CD4-positive, CD25-positive, alpha-beta regulatory T cell (primary cell): Measurements from ENCODE around the gene INHBE. TPM values are rescaled to one million over a fixed set of nuclear protein-coding genes. Genes with fewer than 3 reads are reported as not detected.
"Not testable (repeated sequence)": the region's sequence is repeated elsewhere in the genome, so short reads cannot be mapped to it uniquely, and the experiment has no call there.

Source experiments
- ATAC-seq, 2 donors: fragments of 150-1000 bp; cut with Tn5 transposase; one replicate each; pipeline ENCODE4 v1.10.0; 2021; ENCODE audit warnings: low read depth in 2 of 2, moderate number of reproducible peaks in 2 of 2, moderate library complexity in 1 of 2
- DNase-seq, 3 donors: peaks; one replicate each; pipeline versions ENCODE4 v3.0.0 to v3.0.0-alpha.2; 2012 to 2022; ENCODE audit warnings: mixed read lengths in 1 of 3
- H3K27ac ChIP-seq: one replicate; pipeline ENCODE4 v1.7.0; 2013; ENCODE audit warnings: mild to moderate bottlenecking, low read length; ENCODE audit not compliant: insufficient read depth, poor library complexity, severe bottlenecking
- H3K27me3 ChIP-seq: one replicate; pipeline ENCODE4 v1.7.0; 2013; ENCODE audit warnings: low read length; ENCODE audit not compliant: control insufficient read depth, insufficient read depth
- H3K36me3 ChIP-seq: one replicate; pipeline ENCODE4 v1.7.0; 2013; ENCODE audit warnings: mild to moderate bottlenecking, low read length, moderate library complexity; ENCODE audit not compliant: control insufficient read depth, insufficient read depth
- H3K4me1 ChIP-seq: 2 replicates; pipeline ENCODE4 v1.7.0; 2013; ENCODE audit warnings: mild to moderate bottlenecking, low read length; ENCODE audit not compliant: insufficient read depth, control insufficient read depth, poor library complexity, severe bottlenecking
- H3K4me3 ChIP-seq: one replicate; pipeline ENCODE4 v1.7.0; 2013; ENCODE audit warnings: low read depth, mild to moderate bottlenecking, low read length, moderate library complexity
- H3K9me3 ChIP-seq, 2 experiments: 1 replicate in 1 of 2; 2 replicates in 1 of 2; pipeline ENCODE4 v1.7.0; 2013; ENCODE audit warnings: low read length in 2 of 2, mild to moderate bottlenecking in 1 of 2, moderate library complexity in 1 of 2; ENCODE audit not compliant: control insufficient read depth in 2 of 2
- H3K27ac Mint-ChIP-seq, 3 donors: one replicate each; pipeline ENCODE4 v1.8.0; 2020 to 2022; ENCODE audit warnings: mild to moderate bottlenecking in 3 of 3, mixed read lengths in 3 of 3, moderate library complexity in 2 of 3
- H3K27me3 Mint-ChIP-seq: one replicate; pipeline ENCODE4 v1.8.0; 2022; ENCODE audit warnings: mild to moderate bottlenecking, mixed read lengths
- H3K36me3 Mint-ChIP-seq: one replicate; pipeline ENCODE4 v1.8.0; 2020; ENCODE audit warnings: mixed read lengths
- H3K4me1 Mint-ChIP-seq, 4 donors: one replicate each; pipeline ENCODE4 v1.8.0; 2020 to 2022; ENCODE audit warnings: mixed read lengths in 4 of 4, mild to moderate bottlenecking in 1 of 4
- H3K4me3 Mint-ChIP-seq, 4 donors: one replicate each; pipeline ENCODE4 v1.8.0; 2020 to 2022; ENCODE audit warnings: mild to moderate bottlenecking in 4 of 4, mixed read lengths in 4 of 4, moderate library complexity in 3 of 4
- H3K9me3 Mint-ChIP-seq, 7 donors: one replicate each; pipeline ENCODE4 v1.8.0; 2020 to 2022; ENCODE audit warnings: mixed read lengths in 7 of 7, mild to moderate bottlenecking in 3 of 7, moderate library complexity in 2 of 7
- polyA plus RNA-seq, 4 donors: library from polyadenylated mRNA; unstranded; fragments of 300-500 nt; fragmentation: Illumina TruSeq; gene quantifications; one replicate each; pipeline ENCODE4 v1.2.3, GENCODE V29; 2021
- total RNA-seq: library from RNA; stranded (reverse); gene quantifications from one replicate; pipeline ENCODE4 v1.2.3, GENCODE V29; 2022

Gene INHBE
- total and polyA plus RNA-seq, 5 donors from 2014 or later = 0.06 TPM; not detected in 4

GRCh38 chr12:57420482-57420881, 34.6 kb upstream of the INHBE start:
- Histone ChIP-seq H3K9me3 (no peaks in the 10 kb centered on the region), H3K4me1 (no peaks in the 10 kb centered on the region), H3K36me3 (peaks cover 18% of the 10 kb centered on the region), H3K27ac (no peak overlapping the region), H3K27me3 (no peaks in the 10 kb centered on the region), H3K4me3 (no peak overlapping the region)
- Mint-ChIP-seq H3K4me1 (peaks cover 17 to 48% (median 35%) of the 10 kb centered on the region in 4 donors), H3K36me3 (peaks cover 21% of the 10 kb centered on the region), H3K27me3 (no peaks in the 10 kb centered on the region), H3K27ac (peak overlapping the region in 1 of 3 donors; percentile 39), H3K9me3 (no peaks in the 10 kb centered on the region), H3K4me3 (no peak overlapping the region)
- no peak for ATAC-seq
- no peak for DNase-seq

- peaks cover 12% of the 10 kb centered on the region for H3K36me3 ChIP-seq
- not testable (repeated sequence) for H3K27me3 ChIP-seq, ATAC-seq, H3K9me3 Mint-ChIP-seq, DNase-seq, H3K4me3 ChIP-seq, H3K27ac ChIP-seq, H3K9me3 ChIP-seq
- Mint-ChIP-seq H3K27ac (peak overlapping the region in 1 of 3 donors; percentile 6), H3K4me3 (peak overlapping the region in 1 of 4 donors; percentile 31), H3K36me3 (peaks cover 18% of the 10 kb centered on the region), H3K27me3 (peaks cover 11% of the 10 kb centered on the region), H3K4me1 (peaks cover 13 to 58% (median 39%) of the 10 kb centered on the region in 4 donors)
- peaks cover 23% of the 10 kb centered on the region for H3K4me1 ChIP-seq
Observed at GRCh38 chr12:57426948-57427347, 28.2 kb upstream of the INHBE start.

- Mint-ChIP-seq H3K9me3 (peaks cover 0 to 1% (median 0%) of the 10 kb centered on the region in 7 donors), H3K4me3 (peak overlapping the region; percentile 90 to 100 (median 95)), H3K4me1 (peaks cover 13 to 59% (median 39%) of the 10 kb centered on the region in 4 donors), H3K36me3 (peaks cover 8% of the 10 kb centered on the region), H3K27ac (peak overlapping the region; percentile 68 to 99 (median 99)), H3K27me3 (peaks cover 11% of the 10 kb centered on the region)
- Histone ChIP-seq H3K4me3 (peak overlapping the region; percentile 89), H3K27me3 (no peaks in the 10 kb centered on the region), H3K27ac (peak overlapping the region; percentile 96), H3K4me1 (peaks cover 23% of the 10 kb centered on the region), H3K36me3 (peaks cover 3% of the 10 kb centered on the region), H3K9me3 (no peaks in the 10 kb centered on the region)
- ATAC-seq = no peak
- no peak for DNase-seq
Observed at GRCh38 chr12:57428965-57429364, 26.1 kb upstream of the INHBE start.

- Mint-ChIP-seq H3K27ac (peak overlapping the region; percentile 99 to 100 (median 99)), H3K9me3 (peaks cover 0 to 1% (median 0%) of the 10 kb centered on the region in 7 donors), H3K36me3 (peaks cover 4% of the 10 kb centered on the region), H3K4me3 (peak overlapping the region; percentile 90 to 100 (median 100)), H3K27me3 (peaks cover 11% of the 10 kb centered on the region), H3K4me1 (peaks cover 13 to 56% (median 35%) of the 10 kb centered on the region in 4 donors)
- Histone ChIP-seq H3K9me3 (no peaks in the 10 kb centered on the region), H3K27ac (peak overlapping the region; percentile 96), H3K27me3 (no peaks in the 10 kb centered on the region), H3K36me3 (peaks cover 3% of the 10 kb centered on the region), H3K4me1 (peaks cover 23% of the 10 kb centered on the region), H3K4me3 (peak overlapping the region; percentile 89)
- ATAC-seq (no peak), DNase-seq (no peak)
Observed at GRCh38 chr12:57429473-57430111, 25.5 kb upstream of the INHBE start.

- Mint-ChIP-seq H3K9me3 (peaks cover 0 to 1% (median 0%) of the 10 kb centered on the region in 7 donors), H3K27ac (peak overlapping the region; percentile 99 to 100 (median 100)), H3K36me3 (peaks cover 4% of the 10 kb centered on the region), H3K4me1 (peaks cover 13 to 56% (median 34%) of the 10 kb centered on the region in 4 donors), H3K4me3 (peak overlapping the region; percentile 99 to 100 (median 100)), H3K27me3 (peaks cover 11% of the 10 kb centered on the region)
- no peaks in the 10 kb centered on the region for H3K9me3 ChIP-seq
- ATAC-seq (peak; percentile 50 to 53), DNase-seq (peak in 2 of 3 donors; percentile 52 to 58)
- H3K36me3 ChIP-seq = peaks cover 3% of the 10 kb centered on the region
- peak overlapping the region; percentile 96 for H3K27ac ChIP-seq
- peaks cover 23% of the 10 kb centered on the region for H3K4me1 ChIP-seq
- peak overlapping the region; percentile 89 for H3K4me3 ChIP-seq
- H3K27me3 ChIP-seq = no peaks in the 10 kb centered on the region
Observed at GRCh38 chr12:57430112-57430930, 24.8 kb upstream of the INHBE start.

- Mint-ChIP-seq H3K36me3 (peaks cover 4% of the 10 kb centered on the region), H3K27ac (peak within 1 kb of the TSS; percentile 99 to 100 (median 100)), H3K27me3 (peaks cover 11% of the 10 kb centered on the region), H3K9me3 (peaks cover 0 to 1% (median 0%) of the 10 kb centered on the region in 7 donors), H3K4me3 (peak within 1 kb of the TSS; percentile 99 to 100 (median 100)), H3K4me1 (peaks cover 13 to 53% (median 33%) of the 10 kb centered on the region in 4 donors)
- no peaks in the 10 kb centered on the region for H3K27me3 ChIP-seq
- peak; percentile 94 to 96 for ATAC-seq
- H3K4me1 ChIP-seq = peaks cover 23% of the 10 kb centered on the region
- H3K36me3 ChIP-seq = no peaks in the 10 kb centered on the region
- peak within 1 kb of the TSS; percentile 89 for H3K4me3 ChIP-seq
- no peaks in the 10 kb centered on the region for H3K9me3 ChIP-seq
- peak within 1 kb of the TSS; percentile 96 for H3K27ac ChIP-seq
- peak; percentile 91 to 96 (median 94) for DNase-seq
Observed at GRCh38 chr12:57430931-57431566, 24.1 kb upstream of the INHBE start, which contains the start of gene R3HDM2. Gene R3HDM2, minus strand, starts transcription at chr12:57431043. Its CDS starts 120,615 bp downstream, at chr12:57310428.

GRCh38 chr12:57431654-57432188, 23.4 kb upstream of the INHBE start:
- Mint-ChIP-seq H3K9me3 (peaks cover 0 to 1% (median 0%) of the 10 kb centered on the region in 7 donors), H3K27ac (peak overlapping the region; percentile 98 to 100 (median 99)), H3K27me3 (peaks cover 11% of the 10 kb centered on the region), H3K4me3 (peak overlapping the region; percentile 94 to 99 (median 98)), H3K36me3 (no peaks in the 10 kb centered on the region), H3K4me1 (peaks cover 13 to 48% (median 28%) of the 10 kb centered on the region in 4 donors)
- peak overlapping the region; percentile 96 for H3K27ac ChIP-seq
- H3K36me3 ChIP-seq = no peaks in the 10 kb centered on the region
- H3K4me3 ChIP-seq = peak overlapping the region; percentile 86
- H3K9me3 ChIP-seq = no peaks in the 10 kb centered on the region
- ATAC-seq (no peak), DNase-seq (no peak)
- H3K27me3 ChIP-seq = no peaks in the 10 kb centered on the region
- H3K4me1 ChIP-seq = peaks cover 23% of the 10 kb centered on the region
